SK-N-SH (cell line): ENCODE measurements around the gene CLTCL1.

Experiments used
- CHD2 ChIP-seq: fragments of 150-350 bp; IDR thresholded peaks from 2 replicates; pipeline ENCODE4 v1.6.1; 2018; ENCODE audit warnings: low read length; ENCODE audit not compliant: partially characterized antibody
- CTCF ChIP-seq: fragments of 200-600 bp; sonication (generic); IDR thresholded peaks from 2 replicates; pipeline ENCODE4 v1.6.1; 2017; ENCODE audit warnings: antibody characterized with exemption, mild to moderate bottlenecking, moderate library complexity
- FOXJ3 ChIP-seq: sonication (generic); formaldehyde crosslinking; IDR thresholded peaks from 2 replicates; pipeline ENCODE4 v1.5.1; 2020; ENCODE audit warnings: mild to moderate bottlenecking, missing genetic modification reagents
- FOXM1 ChIP-seq: IDR thresholded peaks from 2 replicates; pipeline ENCODE4 v1.4.0; 2012; ENCODE audit warnings: low read depth, mild to moderate bottlenecking
- MXI1 ChIP-seq: IDR thresholded peaks from 2 replicates; pipeline ENCODE4 v1.6.1; 2012; ENCODE audit warnings: mild to moderate bottlenecking, low read depth, low read length, improper control_type of control experiment
- RAD21 ChIP-seq: IDR thresholded peaks from 2 replicates; pipeline ENCODE4 v1.6.1; 2012; ENCODE audit warnings: mild to moderate bottlenecking, low read length
- RCOR1 ChIP-seq: fragments of 150-350 bp; IDR thresholded peaks from 2 replicates; pipeline ENCODE4 v1.6.1; 2017; ENCODE audit warnings: antibody characterized with exemption, low read length
- TEAD4 ChIP-seq: IDR thresholded peaks from 2 replicates; pipeline ENCODE4 v1.4.0; 2012; ENCODE audit warnings: mild to moderate bottlenecking, borderline replicate concordance; ENCODE audit not compliant: insufficient read depth
- TF ChIP-seq, protein P1 (sequence below): IDR thresholded peaks from 2 replicates; pipeline ENCODE4 v1.4.0; 2012; ENCODE audit warnings: low read depth, borderline replicate concordance

DNA sequence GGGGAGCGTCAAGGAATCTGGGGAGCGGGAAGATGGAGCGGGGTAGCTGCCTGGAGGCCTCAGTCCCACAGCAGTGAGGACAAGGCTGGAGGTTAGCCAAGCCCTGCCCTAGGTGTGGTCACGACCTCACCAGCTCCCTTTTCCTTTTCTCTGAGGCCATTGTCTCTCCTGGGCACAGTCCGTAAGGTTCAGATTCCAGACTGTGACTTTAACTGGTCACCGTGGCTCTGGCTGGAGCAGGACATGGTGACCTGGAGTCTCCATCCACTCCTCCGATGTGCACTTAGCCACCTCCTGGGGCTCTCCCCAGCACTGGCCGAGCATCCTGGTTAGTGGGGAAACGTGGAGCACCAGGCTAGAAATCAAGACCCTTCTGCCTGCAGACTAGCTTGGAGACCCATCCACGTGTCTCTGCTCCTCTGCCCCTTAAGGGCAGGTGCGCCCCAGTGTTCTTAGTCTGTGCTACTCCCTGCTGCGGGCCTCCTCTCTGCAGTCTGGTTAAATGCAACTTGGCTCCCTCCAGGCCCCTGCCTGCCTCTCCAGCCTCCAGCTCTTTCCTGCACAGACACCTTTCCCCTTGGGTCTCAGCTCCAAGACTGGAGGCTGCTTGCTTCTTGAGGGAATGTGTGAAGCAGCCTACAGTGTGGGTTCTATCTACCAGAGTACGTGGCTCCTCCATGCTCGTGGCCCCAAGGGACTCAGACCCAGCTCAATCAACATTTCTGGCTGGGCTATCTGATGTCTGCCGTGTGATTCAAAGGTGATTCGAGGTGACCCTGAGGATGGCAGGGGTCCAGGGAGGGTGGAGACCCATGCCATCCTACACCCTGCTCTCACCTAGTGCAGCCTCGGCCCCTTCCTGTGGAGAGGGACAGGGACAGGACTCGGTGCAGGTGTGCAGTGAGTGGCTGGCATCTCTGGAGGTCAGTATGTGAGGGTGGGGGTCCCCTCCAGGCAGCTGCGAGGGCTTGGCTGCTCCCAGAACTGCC lies 118.2 kb downstream of the CLTCL1 start:
- TF ChIP-seq FOXM1 (no peak), CTCF (no peak), FOXJ3 (CRISPR knock-in tag) (no peak), RCOR1 (no peak), RAD21 (no peak), CHD2 (no peak), MXI1 (no peak), TEAD4 (no peak)
- TF ChIP-seq, protein P1, sequence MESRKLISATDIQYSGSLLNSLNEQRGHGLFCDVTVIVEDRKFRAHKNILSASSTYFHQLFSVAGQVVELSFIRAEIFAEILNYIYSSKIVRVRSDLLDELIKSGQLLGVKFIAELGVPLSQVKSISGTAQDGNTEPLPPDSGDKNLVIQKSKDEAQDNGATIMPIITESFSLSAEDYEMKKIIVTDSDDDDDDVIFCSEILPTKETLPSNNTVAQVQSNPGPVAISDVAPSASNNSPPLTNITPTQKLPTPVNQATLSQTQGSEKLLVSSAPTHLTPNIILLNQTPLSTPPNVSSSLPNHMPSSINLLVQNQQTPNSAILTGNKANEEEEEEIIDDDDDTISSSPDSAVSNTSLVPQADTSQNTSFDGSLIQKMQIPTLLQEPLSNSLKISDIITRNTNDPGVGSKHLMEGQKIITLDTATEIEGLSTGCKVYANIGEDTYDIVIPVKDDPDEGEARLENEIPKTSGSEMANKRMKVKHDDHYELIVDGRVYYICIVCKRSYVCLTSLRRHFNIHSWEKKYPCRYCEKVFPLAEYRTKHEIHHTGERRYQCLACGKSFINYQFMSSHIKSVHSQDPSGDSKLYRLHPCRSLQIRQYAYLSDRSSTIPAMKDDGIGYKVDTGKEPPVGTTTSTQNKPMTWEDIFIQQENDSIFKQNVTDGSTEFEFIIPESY: no peak
